ENCODE measurements around the gene ZNF469.

Gene ZNF469

DNA sequence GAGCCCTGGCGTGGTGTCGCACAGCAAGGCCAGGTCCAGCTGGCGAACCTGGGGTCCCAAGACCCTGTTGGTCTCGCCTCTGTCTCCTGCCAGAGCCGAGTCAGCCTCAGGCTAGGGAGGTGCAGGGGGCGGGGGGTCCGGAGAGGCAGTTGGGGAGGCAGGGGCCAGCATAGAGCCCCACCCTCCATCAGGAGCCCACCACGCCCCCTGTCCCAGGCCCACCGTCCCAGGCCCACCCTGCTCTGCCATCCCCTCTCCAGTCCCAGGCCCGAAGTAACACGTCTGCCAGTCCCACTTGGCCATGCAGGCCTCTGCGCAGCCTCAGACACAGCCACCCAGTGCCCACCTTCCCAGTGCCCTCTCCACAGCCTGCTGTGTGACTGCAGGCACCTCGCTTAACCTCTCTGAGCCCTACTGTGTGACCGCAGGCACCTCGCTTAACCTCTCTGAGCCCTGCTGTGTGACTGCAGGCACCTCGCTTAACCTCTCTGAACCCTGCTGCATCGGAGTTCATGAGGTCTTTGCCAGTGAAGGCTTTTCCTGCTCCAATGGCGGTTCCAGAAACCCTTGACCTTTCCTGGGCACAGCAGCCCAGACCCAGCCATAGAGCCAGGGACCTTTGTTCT lies 29.3 kb downstream of the ZNF469 start:
- DNase-seq: no peak

GRCh38 chr16:88412766-88413165 lies 30.0 kb downstream of the ZNF469 start:
- no peak for DNase-seq

DNA sequence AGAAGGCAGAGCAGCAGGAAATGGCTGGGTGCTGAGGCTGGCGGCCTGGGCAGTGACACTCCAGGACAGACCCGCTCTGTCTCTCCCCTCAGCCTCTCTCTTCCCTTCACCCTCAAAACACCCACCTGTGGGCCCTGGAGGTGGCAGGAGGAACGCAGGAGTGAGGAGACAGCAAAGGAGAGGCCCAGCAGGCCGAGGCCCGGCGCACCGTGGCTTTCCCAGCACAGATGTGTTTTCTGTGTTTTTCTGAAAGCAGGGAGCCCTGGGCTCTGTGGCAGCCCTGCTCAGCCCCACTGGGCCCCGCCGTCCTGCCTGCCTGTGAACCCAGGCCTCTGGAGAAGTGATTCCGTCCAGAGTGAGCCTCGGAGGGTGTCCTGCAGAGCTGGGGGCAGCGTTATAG lies 30.5 kb downstream of the ZNF469 start:
- no peak for DNase-seq

GRCh38 chr16:88413631-88414030 lies 30.9 kb downstream of the ZNF469 start:
- no peak for DNase-seq

DNA sequence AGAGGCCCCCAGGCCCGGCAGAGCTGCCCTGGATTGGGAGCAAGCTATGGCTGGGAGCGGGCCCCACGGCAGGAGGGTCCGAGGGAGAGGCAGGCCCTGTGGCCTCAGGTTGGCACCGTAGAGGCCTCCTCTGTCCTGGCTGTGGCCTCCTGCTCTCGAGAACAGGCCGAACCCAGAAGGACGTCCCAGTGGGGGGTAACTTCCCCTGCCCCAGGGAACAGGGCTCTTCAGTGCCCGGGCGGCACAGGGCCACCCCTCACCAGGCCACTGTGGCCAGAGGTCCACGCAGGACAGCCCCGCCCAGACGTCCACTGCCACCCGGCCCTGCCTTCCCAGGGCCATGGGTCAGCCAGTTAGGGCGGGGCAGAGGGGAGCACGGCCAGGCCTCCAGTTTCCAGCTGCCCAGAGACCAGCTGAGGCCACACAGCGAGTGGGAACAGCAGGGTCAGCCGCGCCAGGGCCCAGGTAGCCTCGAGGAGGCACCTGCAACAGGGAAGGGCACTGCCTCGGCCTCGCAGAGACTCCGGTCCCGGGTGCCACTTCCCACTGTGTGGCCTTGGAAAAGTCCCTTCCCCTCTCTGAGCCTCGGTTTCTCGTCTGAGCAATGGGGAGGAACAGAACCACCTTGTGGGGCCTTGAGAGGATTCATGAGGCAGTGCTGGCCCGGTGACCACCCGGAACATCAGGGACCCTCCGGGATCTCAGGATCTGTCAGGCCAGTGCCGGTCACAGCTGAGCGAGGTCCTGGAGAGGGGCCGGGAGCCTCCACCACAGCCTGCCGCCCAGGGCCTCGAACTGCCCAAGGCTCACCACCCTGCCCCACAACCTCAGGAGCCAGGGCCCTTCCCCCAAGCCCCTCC lies 32.0 kb downstream of the ZNF469 start:
- no peak for DNase-seq

- DNase-seq: no peak
Observed at GRCh38 chr16:88415381-88415705, 32.6 kb downstream of the ZNF469 start.

DNA sequence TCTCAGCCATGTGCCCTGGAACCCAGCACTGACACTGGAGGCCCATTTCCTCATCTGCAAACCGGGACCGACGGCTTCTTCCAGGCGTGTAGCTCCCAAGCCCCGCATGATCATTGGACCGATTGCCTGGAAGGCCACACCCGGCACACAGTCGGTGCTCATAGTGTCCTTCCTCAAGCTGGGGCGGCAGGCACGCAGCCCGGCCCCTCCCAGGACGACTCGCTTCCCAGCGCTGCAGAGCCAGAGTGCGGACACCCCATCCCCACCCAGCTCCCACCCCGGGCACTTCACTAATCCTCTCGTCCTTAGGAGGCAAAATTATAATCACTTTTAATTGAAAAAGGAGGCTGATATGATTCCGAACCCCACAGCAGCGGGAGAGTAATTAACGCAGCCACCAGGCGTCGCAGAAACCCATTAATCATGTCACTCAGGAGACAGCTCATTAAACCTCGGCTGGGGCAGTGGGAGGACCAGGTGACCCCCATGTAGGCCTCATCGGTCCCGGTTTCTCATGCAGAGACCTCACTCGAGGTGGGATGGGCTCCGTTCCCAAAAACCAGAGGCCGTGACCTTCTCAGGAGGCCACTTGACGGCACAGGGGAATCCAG lies 33.1 kb downstream of the ZNF469 start:
- no peak for DNase-seq

- DNase-seq: no peak
Observed at GRCh38 chr16:88416686-88417085, 33.9 kb downstream of the ZNF469 start.

- DNase-seq: no peak
Observed at GRCh38 chr16:88417684-88418476, 35.1 kb downstream of the ZNF469 start.

- no peak for DNase-seq
Observed at GRCh38 chr16:88418869-88419268, 36.1 kb downstream of the ZNF469 start.

- DNase-seq: no peak
Observed at GRCh38 chr16:88419790-88420189, 37.0 kb downstream of the ZNF469 start.

GRCh38 chr16:88420496-88420895 lies 37.7 kb downstream of the ZNF469 start:
- DNase-seq: no peak

DNA sequence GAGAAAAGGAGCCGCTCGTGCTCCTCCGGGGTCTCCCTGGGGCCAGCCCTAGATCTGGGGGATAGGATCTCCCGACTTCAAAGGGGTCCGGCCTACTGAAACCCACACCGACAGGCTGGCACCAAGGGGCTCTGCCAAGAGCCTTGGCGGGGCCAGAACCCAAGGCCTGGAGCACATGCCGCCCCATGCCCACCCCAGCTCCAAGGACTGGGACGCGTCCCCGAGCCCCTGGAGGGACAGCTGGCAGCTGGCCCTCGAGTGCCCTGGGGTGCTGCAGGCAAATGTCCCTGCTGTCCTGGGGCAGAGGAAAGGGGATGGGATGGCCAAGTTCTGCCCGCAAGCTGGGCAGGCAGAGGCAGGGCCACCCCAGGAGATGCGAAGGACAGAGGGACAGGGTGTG lies 38.5 kb downstream of the ZNF469 start:
- no peak for DNase-seq

- DNase-seq: no peak
Observed at GRCh38 chr16:88421871-88422433, 39.2 kb downstream of the ZNF469 start.

- no peak for DNase-seq
Observed at GRCh38 chr16:88422733-88423447, 40.1 kb downstream of the ZNF469 start.

DNA sequence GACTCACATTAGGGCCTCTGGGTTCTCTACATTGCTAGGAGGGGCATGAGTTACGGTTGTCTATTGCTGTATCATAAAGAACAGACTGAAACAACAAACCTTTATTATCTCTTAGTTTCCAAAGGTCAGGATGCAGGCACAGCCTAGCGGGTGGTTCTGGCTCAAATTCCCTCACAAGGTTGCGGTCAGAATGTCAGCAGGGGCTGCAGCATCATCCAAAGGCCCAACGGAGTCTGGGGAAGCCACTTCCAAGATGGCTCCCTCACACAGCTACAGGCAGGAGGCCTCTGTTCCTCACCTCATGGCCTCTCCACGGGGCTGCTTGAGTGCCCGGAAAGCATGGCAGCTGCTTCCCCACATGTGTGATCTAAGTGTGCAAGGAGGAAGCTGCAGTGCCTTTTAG lies 40.7 kb downstream of the ZNF469 start:
- no peak for DNase-seq

- DNase-seq: no peak
Observed at GRCh38 chr16:88424587-88425235, 42.0 kb downstream of the ZNF469 start.

- no peak for DNase-seq
Observed at GRCh38 chr16:88426018-88426417, 43.3 kb downstream of the ZNF469 start.

DNA sequence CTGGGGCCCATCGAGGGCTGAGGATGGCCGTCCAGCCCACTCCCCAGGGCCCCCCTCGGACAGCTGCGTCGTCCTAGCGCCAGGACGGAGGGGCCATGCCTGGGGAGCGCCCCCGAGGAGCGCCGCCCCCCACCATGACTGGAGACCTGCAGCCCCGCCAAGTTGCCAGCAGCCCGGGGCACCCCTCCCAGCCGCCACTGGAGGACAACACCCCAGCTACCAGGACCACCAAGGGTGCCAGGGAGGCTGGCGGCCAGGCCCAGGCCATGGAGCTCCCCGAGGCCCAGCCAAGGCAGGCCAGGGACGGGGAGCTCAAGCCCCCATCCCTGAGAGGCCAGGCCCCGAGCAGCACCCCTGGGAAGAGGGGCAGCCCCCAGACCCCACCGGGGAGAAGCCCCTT lies 44.6 kb downstream of the ZNF469 start:
- no peak for DNase-seq

GRCh38 chr16:88428156-88428555 lies 45.4 kb downstream of the ZNF469 start:
- DNase-seq: no peak

DNA sequence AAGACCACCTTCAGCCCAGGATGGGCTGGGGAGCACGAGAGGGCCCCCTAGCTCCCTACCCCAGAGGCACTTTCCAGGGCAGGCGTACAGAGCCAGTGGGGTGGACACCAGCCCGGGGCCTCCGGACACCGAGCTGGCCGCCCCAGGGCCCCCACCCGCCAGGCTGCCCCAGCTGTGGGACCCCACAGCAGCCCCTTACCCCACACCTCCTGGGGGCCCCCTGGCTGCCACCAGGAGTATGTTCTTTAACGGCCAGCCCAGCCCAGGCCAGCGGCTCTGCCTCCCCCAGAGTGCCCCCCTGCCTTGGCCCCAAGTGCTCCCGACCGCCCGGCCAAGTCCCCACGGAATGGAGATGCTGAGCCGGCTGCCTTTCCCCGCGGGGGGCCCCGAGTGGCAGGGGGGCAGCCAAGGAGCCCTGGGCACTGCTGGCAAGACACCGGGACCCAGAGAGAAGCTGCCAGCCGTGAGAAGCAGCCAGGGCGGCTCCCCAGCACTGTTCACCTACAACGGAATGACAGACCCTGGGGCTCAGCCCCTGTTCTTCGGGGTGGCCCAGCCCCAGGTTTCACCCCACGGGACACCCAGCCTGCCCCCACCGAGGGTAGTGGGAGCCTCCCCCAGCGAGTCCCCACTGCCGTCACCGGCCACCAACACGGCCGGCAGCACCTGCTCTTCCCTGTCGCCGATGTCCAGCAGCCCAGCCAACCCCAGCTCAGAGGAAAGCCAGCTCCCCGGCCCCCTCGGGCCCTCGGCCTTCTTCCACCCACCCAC lies 46.0 kb downstream of the ZNF469 start:
- DNase-seq: no peak

Data from NCI-H748 treated with DMSO at 0.1 percent for 48 hours (cell line).